Right lobe of liver (tissue), 6 donors: ENCODE results near the gene ZNF780A. TPM values are rescaled to one million over a fixed set of nuclear protein-coding genes. Genes with fewer than 3 reads are reported as not detected.

Experiments
- ATAC-seq, 4 donors: fragments of 200-7000 bp; cut with Tn5 transposase; one replicate each; pipeline ENCODE4 v1.9.1; 2020; ENCODE audit warnings: mild to moderate bottlenecking in 4 of 4, moderate library complexity in 4 of 4
- DNase-seq, 3 donors: peaks; one replicate each; pipeline ENCODE4 v3.0.0-alpha.2; 2020
- H3K27ac ChIP-seq, 3 donors: fragments of 200-600 bp; one replicate each; pipeline ENCODE4 v1.8.0; 2022
- H3K27me3 ChIP-seq, 2 donors: fragments of 200-600 bp; one replicate each; pipeline ENCODE4 v1.8.0; 2022
- H3K36me3 ChIP-seq, 4 donors: fragments of 200-600 bp; sonication (generic) in 1 of 4; one replicate each; pipeline versions ENCODE4 v1.5.1 to v1.8.0; 2017 to 2022; ENCODE audit warnings: control low read depth in 1 of 4
- H3K4me1 ChIP-seq, 4 donors: fragments of 200-600 bp; sonication (generic) in 1 of 4; one replicate each; pipeline versions ENCODE4 v1.5.1 to v1.8.0; 2017 to 2022; ENCODE audit warnings: control low read depth in 1 of 4
- H3K4me3 ChIP-seq, 3 donors: fragments of 200-600 bp; one replicate each; pipeline ENCODE4 v1.8.0; 2022
- H3K9me3 ChIP-seq, 4 donors: fragments of 200-600 bp; sonication (generic) in 1 of 4; one replicate each; pipeline versions ENCODE4 v1.5.1 to v1.8.0; 2017 to 2022; ENCODE audit warnings: control low read depth in 1 of 4
- CTCF ChIP-seq, 4 donors: fragments of 200-600 bp in 3 of 4; fragments of 450-650 bp in 1 of 4; IDR thresholded peaks; one replicate each; pipeline versions ENCODE4 v1.5.1 to v1.8.0; 2016 to 2022; ENCODE audit warnings: antibody characterized with exemption in 4 of 4, mild to moderate bottlenecking in 2 of 4
- POLR2A ChIP-seq: fragments of 450-650 bp; IDR thresholded peaks from one replicate; pipeline ENCODE4 v1.6.1; 2017; ENCODE audit warnings: antibody characterized with exemption, mild to moderate bottlenecking
- WGBS: methylation state at CpG from one replicate; pipeline ENCODE4 v1.1.6; 2018; ENCODE audit warnings: low coverage, low lambda C conversion rate; ENCODE audit not compliant: insufficient coverage; ENCODE audit errors: missing lambda C conversion rate; 5-methylcytosine and 5-hydroxymethylcytosine counted together
- intact Hi-C, 2 donors: fragments of 100-400 bp; cut with DNase I; formaldehyde crosslinking; loops; one replicate each; pipeline versions ENCODE4 v1.11.2 to v1.14.1; 2022
- total RNA-seq, 6 experiments: library from RNA; depleted of rRNA in 2 of 6; stranded (reverse); fragments of >200 nt in 2 of 6; fragmentation: NEBNext Ultra II Directional in 3 of 6; extraction: Animal tissue kit (Norgen Biotek cat#: 25700) in 3 of 6; gene quantifications; one replicate each; pipeline versions ENCODE4 v1.1.0 to v1.2.4, GENCODE V29; 2016 to 2023
- donor health status: DM: no; HTN: yes; CAD: no.
- donor health status: DM: no; HTN: no; CAD: no.
- donor health status: DM: no; HTN: no; CAD: no.
- donor health status: DM: no; HTN: yes; CAD: no.
- donor health status: DM: no; HTN: yes; CAD: no.

ZNF780A gene
- total RNA-seq, 6 experiments from 2014 or later, result 8.4 to 11.1 (median 10.2) TPM

- H3K9me3 ChIP-seq, result peaks cover 0 to 52% (median 20%) of the 10 kb centered on the region in 4 donors
- no peaks in the 10 kb centered on the region for H3K36me3 ChIP-seq
- WGBS, result 67% methylated on average over 2 of the region's 3 CpGs
- H3K4me3 ChIP-seq, result no peak overlapping the region
- no peaks in the 10 kb centered on the region for H3K27me3 ChIP-seq
- no peak for DNase-seq
- intact Hi-C loops, result no loop called here
- ATAC-seq, result no peak
- no peak overlapping the region for H3K27ac ChIP-seq
- no peak for TF ChIP-seq POLR2A
- TF ChIP-seq CTCF (IDR thresholded peaks at IDR 0.05), result no peak
- no peaks in the 10 kb centered on the region for H3K4me1 ChIP-seq
Observed at GRCh38 chr19:40023969-40024368, 66.8 kb downstream of the ZNF780A start.

Other genes with a start within 250 kb of the ZNF780A start
- 10 to 100 TPM; 46.1 to 76.2 (median 51.4) TPM for gene FBL, start 244.6 kb downstream of the ZNF780A start, total RNA-seq
- 10 to 100 TPM in 1 of 6 experiments, 1 to 10 TPM in 5; 3.8 to 31.6 (median 3.9) TPM for gene FCGBP, start 156.3 kb downstream of the ZNF780A start, total RNA-seq
- 100 to 1,000 TPM in 1 of 6 experiments, 10 to 100 TPM in 5; 40.0 to 106 (median 52.5) TPM for gene PSMC4, start 119.8 kb downstream of the ZNF780A start, total RNA-seq
- 1 to 10 TPM; 1.5 to 5.4 (median 3.5) TPM for gene ZNF546, start 93.9 kb downstream of the ZNF780A start, total RNA-seq
- 1 to 10 TPM; 3.2 to 9.6 (median 5.8) TPM for gene ZNF780B, start 34.7 kb downstream of the ZNF780A start, total RNA-seq
- gene MAP3K10, start 100.5 kb upstream of the ZNF780A start, total RNA-seq, result 1 to 10 TPM; 4.2 to 7.0 (median 6.5) TPM
- gene TTC9B, start 127.4 kb upstream of the ZNF780A start, total RNA-seq, result not detected
- 1 to 10 TPM; 1.5 to 8.7 (median 3.9) TPM for gene CCNP, start 135.7 kb upstream of the ZNF780A start, total RNA-seq
- 100 to 1,000 TPM in 3 of 6 experiments, 10 to 100 TPM in 3; 83.2 to 132 (median 107) TPM for gene AKT2, start 194.4 kb upstream of the ZNF780A start, total RNA-seq